KBM-7 (cell line): ENCODE data around the gene ZBTB33.
A peak's percentile ranks its signal among the peaks of the same experiment; 100 is the strongest.

Experiments used
- DNase-seq: peaks from one replicate; pipeline ENCODE4 v3.0.0-alpha.2; 2015
- in situ Hi-C: fragments of 300-500 bp; cut with MboI; formaldehyde crosslinking; loops from 2 replicates; pipeline ENCODE4 v1.14.3; 2020; ENCODE audit warnings: low sequenced_read_pairs, low pct_unique_long_range_greater_than_20kb, mixed read lengths

Gene ZBTB33

DNA sequence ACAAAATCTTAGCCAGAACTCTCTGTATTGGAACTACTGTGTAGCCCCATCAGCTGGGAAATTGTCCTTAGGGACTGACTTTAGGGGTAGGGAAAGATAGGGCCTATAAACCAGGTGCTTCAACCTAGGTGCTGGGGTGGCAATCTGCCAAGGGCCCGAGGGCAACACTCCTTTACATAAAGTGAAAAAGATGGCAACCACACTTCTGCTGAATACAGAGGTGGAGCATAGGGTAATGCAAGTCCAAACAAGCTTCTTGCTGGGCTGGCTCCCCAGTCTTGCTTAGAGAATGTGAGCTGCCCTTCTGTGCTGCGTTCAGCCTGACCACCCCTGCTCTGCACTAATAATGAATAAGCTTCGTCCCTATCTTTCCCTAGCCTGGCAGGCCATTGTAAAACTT, 9.8 kb downstream of the ZBTB33 start:
- no peak for DNase-seq
- in situ Hi-C loops: no loop called here

DNA sequence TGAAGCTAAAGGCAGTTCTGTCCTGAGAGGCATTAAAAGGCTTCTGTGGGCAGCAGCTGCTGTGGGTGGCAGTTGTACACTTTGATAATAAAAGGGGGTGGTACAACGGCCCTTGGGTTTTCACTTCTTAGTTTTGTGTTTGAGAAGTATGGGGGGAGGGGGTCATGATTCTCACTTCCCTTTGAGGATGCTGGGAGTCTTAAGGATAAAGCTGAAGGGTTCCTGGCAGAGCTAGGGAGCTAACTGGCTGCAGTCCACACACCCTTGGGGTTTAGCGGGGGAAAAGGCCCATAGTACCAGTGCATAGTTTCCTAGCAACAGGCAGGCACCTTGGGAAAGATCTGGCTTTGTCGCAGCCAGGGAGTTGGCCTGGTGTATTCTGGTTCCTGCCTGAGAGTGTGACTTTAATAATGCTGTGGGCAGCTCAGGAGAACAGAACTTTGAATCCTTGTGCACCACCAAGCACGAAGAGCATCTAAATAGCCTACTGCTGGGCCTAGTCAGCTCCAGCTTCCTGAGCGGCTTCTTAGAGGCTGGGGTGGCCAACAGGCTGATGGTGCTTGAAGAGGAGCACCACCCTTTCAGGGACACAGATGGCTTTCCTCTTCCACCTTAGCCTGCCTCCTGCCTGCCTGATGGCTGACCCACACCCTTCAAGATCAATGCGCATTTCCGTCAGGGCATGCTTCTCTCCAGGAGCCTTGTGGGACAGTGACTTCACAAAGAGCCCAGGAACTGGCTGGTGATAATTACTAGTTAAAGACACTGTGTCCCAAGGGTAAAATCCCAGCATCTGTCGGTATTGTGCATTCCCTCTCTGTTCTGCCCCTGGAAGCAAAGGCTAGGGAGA, 12.5 kb downstream of the ZBTB33 start:
- in situ Hi-C loops: no loop called here
- peak; percentile 67 for DNase-seq

DNA sequence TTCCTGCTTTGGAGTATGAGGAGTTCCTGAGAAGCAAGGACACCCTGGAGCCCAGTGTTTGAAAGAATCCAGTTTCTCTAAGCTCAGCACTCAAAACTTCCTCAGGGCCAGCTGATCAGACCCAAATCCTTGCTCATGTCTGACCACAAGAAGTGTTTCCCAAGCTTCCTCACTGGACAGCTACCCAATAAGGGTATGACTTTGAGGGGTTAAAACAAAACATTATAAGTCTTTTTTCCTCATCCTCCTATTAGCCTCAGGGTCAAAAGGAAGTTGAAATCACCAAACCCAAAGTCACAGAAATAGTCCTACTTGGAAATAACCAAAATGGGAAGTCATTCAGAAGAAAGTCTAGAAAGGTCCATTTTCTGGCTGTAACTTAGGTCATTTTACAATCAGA, 13.7 kb downstream of the ZBTB33 start:
- peak; percentile 23 for DNase-seq

DNA sequence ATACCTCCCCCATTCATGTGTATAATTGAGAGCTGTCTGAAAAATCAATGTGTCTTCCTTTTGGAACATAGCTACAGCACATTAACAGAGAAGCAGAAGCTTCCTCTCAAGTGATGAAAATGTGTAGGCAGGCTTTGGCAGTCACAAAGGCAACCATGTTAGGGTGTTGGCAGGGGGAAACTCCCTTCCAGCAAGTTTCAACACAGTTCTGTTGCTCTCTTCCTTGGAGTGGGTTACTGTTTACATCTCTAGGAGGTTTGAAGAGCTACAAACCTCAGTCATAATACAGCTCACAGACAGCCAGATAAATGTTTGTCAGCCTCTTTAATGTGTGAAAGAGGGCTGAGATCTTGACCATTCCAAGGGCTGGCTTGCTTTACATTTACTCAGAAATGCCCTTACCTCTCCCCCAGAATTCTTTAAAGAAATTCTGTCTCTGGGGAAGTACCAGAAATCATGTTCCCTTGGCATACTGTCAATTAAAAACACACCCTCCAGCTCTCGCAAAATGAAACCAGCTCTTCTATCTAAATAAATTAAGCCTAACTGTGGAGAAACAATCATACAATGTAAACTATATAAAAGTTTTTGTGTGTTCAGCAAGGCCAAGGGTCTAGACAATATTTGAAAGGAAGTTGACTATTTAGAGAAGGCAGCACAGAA, 18.9 kb downstream of the ZBTB33 start:
- DNase-seq: no peak
- in situ Hi-C loops: no loop called here

More for the DNA sequence above, 13.7 kb downstream of the ZBTB33 start:
- in situ Hi-C loops: no loop called here

DNA sequence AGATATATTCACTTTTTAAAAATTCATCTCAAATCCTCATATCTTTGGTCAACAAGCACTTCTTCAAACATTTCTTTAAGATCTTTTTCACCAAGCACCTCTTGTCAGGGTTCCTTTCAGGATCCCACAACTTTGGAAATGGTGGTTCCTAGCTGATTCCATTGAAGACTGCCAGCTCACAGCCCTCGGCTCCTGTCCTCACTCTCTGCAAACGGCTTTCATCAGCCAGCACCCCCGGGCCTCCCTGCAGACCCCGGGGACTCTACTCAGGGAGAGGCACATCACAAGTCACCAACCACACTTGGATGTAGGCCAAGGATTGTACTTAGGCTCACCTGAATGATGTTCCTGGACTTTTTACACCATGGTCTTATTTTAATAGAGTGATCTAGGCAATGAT, 20.0 kb downstream of the ZBTB33 start:
- DNase-seq: no peak
- in situ Hi-C loops: no loop called here

DNA sequence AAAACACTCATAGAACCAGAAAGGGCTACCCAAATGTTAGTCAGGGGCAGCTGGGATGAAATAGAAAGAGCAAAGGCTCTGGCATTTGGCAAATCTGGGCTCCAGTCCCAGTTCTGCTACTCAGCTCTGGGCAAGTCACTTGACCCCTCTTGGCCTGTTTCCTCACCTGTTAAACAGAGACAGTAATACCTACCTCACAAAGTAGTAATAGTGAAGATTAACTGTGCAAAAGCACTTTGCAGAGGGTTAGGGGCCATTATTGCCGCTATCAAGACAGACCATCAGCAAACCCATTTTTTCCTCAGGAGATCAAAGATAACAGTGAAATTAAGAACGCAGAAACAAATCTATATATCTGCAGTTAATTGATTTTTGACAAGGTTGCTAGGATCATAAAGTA, 20.6 kb downstream of the ZBTB33 start:
- no peak for DNase-seq
- in situ Hi-C loops: no loop called here

DNA sequence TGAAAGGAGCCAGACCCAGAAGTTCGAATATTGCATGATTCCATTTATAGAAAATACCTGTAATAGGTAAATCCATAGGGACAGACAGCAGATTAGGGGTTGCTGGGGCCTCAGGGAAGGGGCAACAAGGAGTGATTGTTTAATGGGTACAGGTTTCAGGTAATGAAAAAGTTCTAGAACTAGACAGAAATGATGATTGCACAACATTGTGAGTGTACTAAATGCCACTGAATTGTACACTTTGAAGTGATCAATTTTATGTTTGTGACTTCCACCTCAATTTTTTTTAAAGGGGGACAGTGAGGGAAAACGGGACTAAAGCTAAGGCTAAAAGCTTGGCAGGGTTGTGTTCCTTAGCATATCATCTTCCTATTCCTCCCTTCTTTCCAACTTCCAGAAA, 23.5 kb downstream of the ZBTB33 start:
- in situ Hi-C loops: no loop called here
- DNase-seq: no peak

DNA sequence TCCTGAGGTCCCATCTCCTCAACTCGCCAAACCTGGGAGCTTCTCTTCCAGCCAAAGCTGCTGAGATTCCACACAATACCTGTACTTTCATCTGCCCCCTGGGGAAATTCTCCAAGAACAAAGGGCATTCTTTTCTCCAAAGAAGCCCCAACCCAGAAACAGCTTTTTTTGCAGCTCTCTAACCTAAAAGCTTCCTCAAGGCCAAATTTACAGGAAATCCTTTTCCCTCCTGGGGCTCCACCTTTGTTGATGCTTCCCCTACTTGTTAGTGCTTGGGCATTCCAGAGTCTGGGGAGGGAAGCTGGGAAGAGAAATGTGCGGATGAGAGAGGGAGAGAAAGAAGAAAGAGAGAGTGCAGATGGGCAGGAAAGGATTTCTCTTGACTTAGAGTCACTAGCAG, 24.3 kb downstream of the ZBTB33 start:
- no peak for DNase-seq
- in situ Hi-C loops: no loop called here

DNA sequence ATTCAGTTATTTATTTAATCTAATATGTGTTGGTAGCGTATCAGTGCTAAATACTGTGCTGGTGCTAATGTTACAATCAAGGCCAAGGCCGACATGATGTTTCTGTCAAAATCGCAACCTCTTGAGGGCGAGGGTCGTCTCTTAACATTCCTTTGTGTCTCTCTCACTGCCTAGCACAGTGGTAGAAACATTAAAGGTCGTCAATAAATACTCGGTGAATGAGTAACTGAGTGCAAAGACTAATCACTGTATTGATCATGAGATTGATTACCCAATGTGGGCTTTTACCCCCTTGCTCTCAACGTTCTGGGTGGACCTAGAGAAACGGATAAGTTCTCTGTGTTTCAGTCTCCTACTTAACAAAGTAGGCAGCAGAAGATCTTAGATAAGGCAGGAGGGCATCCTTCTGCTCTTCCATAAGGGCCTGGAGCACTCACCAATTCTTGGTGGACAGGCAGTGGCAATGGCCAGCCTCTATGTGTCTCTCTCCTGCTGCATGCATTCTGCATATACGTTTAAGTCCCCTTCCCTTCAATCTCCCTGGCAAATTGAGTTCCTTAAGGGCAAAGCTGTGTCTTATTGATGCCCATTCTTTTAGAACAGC, 30.5 kb downstream of the ZBTB33 start:
- in situ Hi-C loops: no loop called here
- no peak for DNase-seq

DNA sequence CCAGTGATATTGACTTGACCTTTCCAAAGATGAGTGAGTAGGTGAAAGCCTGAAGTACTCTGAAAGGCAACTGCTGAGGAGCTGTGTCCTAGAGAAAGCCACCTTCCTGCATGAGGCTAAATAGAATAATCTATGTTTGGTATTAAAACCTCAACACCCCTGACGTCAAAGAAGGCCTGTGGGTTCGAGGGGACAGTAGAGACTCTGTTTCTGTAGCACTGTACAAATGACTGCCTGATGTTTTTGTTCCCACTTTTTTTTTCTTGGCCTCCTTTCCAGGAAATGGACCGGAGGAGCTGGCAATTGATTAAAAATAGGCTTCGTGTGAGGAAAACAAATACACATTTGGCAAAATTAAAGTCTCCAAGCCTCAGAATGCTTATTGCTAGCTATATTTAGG, 31.1 kb downstream of the ZBTB33 start:
- no peak for DNase-seq
- in situ Hi-C loops: no loop called here

DNA sequence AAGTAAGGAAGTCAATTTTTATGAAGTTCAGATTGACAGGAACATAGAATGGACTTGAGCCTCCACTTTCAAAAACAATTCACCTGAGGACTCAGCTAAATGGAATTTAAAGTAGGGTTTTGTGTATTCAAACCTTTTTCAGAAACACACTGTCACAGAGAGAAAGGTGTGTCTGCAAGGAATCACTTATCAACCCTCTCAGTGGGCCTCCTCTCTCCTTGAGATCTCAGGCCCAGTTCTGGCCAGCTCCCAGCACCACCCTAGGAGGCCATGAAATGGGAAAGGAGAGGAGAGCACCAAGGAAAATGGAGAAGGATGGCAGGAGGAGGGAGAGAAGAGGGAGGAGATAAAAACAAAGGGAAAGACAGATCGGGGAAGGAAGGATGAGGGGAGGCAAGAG, 32.1 kb downstream of the ZBTB33 start:
- in situ Hi-C loops: no loop called here
- no peak for DNase-seq

DNA sequence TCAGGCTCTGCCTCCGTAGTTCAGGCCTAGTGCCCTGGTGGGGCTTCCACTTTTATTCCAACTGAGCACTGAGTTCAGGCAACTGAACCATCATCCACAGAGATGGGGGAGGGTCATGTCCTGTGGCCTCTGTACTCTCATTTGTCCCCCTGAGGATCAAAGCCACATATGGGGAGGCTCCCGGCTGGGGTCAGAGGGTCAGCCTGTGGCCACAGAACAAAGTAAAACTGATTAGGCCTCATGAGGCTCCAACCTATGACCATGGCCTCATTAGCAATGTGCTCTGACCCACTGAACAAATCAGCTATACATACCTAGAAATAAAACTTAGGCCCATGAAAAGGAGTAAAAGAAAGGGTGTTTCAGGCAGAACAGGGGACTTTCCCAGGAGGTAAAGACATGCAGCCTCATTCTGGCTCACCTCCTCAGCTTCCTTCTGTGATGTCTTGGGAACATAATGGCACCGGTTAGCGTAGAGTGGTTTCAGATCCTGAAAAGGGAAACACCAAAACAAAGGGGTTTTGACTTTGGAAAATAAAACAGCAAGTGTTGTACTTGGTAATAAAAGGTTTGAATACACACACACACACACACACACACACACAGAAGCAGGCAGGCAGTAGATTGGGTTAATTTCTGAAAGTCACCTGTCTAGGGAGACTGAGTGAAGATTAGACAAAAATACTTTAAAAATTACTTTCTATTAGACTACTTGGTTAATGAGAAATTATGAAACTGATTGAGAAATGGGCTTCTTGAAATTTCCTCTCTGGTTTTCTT, 36.3 kb downstream of the ZBTB33 start:
- no peak for DNase-seq

DNA sequence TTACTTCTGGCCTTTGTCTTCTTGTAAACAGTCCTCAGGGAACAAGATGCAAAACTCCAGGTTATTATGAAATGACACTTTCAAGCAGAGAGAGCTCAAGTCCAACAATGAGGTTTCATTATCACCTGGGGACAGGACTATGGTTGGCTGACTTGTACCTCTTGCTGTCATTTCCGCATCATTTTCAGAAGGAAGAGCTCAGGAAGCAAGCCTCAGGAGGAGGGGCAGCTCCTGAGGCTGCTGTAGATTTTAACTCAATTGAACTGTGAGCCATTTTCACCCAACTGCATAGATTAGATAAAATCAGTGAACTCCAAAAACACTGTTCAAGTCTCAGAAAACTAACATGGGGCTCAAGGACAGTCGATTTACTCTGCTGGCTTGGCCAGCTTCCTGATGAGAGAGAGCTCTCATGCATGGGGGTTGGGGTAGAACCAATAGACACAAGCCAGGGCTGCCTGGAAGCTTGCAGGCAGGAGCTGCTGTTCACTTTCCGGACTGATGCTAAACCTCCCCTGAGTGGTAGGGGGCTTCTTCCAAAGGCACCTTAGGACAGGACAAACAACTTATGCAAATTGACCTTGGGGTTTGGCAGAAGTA, 37.0 kb downstream of the ZBTB33 start:
- in situ Hi-C loops: no loop called here
- DNase-seq: no peak

More for the DNA sequence above, 36.3 kb downstream of the ZBTB33 start:
- in situ Hi-C loops: no loop called here

DNA sequence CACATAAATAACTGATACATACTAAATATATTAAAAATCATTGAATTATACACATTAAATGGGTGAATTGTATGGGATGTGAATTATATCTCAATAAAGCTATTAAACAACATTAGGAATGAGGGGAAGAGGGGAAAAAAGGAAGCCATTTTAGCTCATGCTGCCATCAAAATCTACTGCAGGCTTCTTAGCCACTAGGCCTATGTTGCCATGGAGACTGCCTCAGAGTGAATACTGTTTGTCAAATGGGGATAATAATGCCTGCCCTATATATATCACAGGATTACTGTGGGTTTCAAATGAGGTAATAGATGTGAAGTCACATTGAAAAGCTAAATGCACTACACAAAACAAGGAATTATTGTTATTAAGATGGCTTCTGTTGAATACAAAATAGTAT, 39.5 kb downstream of the ZBTB33 start:
- no peak for DNase-seq
- in situ Hi-C loops: no loop called here

DNA sequence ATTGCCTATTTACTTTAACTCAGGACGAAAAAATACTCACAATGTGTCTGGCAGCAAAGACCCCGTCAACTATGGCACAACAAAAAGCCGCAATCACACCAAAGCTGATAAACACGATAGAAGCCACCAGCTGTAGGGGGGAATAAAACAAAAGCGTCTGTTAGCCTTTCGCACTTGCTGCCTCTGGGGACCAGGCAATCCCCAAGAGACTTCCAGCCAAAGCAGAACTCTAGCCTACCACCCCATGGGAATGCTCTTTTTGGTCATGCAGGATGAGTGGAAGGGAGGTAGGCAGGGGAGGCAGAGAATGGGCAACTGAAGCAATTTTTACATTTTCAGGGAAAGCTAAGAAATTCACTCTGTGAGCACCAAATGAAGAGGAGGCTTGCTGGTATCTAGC, 40.6 kb downstream of the ZBTB33 start:
- in situ Hi-C loops: no loop called here
- no peak for DNase-seq

DNA sequence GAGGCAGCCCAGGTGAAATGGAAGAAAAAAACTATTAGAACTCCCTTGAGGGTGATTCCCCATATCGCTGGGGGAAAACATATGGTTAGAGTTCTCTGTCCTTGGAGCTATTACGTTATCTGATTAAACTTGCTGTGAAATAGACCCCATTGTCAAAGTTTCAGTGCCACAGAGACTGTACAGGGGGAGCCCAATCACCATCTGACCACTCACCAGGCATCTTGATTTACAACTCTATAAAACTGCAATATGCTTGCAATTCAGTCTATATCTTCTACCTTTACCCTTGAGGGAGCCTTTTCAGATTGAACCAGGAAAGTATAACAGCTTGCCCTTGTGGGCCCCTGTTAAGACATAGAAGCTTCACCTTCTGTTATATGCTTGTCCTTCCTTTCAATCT, 42.4 kb downstream of the ZBTB33 start:
- no peak for DNase-seq
- in situ Hi-C loops: no loop called here

DNA sequence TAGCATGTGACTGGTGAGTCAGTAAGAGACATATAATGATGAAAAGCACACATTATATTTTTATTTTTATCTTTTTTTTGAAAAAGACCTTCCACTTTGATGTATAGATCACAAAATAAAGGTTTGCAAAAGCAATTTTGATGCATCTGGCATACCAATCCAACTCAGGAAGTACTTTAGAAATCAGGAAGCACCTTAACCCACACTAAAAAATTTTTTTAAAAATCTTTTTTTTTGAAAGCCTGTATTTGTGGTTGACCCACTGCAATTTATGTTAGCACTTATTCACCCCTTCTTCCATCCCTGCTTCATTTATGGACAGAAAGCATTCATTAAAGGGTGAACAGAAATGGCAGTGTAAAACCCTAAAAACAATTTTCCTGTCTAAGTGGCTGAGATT, 44.0 kb downstream of the ZBTB33 start:
- DNase-seq: peak; percentile 44
- in situ Hi-C loops: no loop called here

DNA sequence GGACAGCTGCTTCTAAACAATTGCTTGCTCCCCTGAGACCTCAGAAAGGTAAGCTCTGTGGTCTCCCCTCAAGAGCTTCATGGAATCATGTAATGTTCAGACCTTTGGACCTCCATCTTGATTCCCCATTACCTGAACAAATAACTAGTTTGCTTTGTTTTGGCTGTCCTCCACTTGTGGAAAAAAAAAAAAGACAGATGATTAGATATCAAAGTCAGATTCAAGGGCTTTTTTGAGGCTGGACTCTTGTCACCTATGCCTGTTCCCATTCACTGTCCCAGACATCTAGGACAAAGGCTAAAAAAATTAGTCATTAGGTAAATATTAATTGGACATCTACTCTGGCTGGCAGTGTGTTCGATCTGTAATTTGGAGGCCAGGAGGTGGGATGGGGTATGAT, 47.3 kb downstream of the ZBTB33 start:
- in situ Hi-C loops: no loop called here
- no peak for DNase-seq

DNA sequence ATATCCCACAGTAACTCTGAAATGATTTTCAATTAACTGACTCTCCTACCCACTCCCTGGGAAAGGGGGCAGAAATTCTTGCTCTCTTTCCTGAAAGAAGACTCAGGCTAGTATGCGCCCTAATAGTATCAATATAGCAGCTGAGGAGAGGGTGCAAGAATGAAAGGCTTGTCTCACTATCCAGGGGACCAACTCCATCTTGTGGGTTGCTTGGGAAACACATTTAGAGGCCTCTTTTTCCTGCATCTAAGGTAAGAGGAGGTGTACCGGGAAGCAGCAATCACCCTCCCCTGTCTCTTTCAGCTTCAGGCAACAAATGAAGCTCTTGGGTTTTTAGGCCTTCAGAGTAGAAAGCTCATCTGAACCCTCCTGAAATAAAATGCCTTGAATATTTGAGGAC, 49.3 kb downstream of the ZBTB33 start:
- in situ Hi-C loops: no loop called here

More for the DNA sequence above, 49.3 kb downstream of the ZBTB33 start:
- no peak for DNase-seq
